ENCODE data around the gene UBE2I.

UBE2I gene

DNA sequence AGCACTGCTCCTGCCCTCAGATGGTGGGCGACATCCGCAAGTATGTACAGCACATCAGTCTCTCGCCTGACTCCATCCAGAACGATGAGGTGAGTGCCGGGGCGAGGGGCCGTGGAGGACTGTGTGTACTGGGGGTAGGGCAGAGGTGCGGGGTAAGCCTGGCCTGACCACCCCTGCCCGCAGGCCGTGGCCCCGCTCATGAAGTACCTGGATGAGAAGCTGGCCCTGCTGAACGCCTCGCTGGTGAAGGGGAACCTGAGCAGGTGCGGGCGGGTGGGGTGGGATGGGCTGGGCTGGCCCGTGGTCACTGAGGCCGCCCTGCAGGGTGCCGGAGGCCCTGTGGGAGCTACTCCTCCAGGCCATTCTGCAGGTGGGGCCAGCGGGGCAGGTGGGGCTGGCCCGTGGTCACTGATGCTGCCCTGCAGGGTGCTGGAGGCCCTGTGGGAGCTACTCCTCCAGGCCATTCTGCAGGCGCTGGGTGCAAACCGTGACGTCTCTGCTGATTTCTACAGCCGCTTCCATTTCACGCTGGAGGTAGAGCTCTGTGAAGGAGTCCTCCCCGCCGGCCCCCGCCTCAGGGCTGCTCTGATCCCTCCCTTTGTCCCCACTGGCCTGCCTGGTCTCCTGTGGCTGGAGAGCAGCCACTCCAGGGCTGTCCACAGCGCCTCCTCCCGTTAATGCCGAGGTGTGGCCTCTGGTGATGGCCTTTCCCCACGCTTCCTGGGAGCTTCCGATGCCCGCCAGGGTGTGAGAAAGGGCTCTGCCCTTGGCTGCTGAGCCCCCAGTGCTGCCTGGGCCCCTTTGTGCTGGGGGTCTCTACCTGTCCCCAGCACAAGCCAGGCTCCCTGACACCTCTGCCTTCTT is 37.2 kb downstream of the UBE2I start:
- H3K4me1 ChIP-seq (ENCODE audit: control insufficient read depth in 1 of 2, insufficient read depth in 1 of 2, low read depth in 1 of 2, low read length in 1 of 2) = peaks cover 18 to 32% of the 10 kb centered on the region in 2 experiments
- H3K27ac ChIP-seq = no peak overlapping the region

DNA sequence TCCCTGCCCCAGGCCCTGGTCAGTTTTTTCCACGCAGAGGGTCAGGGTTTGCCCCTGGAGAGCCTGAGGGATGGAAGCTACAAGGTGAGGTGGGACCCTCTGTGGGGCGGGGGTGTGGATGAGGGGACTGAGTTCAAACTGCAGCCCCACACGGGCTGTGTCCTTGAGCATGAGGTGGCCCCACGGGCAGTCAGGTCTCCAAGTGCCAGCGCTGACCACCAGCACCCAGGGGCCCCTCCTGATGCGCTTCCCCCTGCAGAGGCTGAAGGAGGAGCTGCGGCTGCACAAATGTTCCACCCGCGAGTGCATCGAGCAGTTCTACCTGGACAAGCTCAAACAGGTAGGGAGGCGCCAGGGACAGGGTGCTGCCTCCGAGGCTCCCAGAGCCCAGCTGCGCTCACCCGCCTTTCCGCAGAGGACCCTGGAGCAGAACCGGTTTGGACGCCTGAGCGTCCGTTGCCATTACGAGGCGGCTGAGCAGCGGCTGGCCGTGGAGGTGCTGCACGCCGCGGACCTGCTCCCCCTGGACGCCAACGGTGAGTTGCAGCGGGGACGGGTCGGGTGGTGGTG is 37.9 kb downstream of the UBE2I start:
- no peak overlapping the region for H3K4me3 ChIP-seq (ENCODE audit: low read depth in 1 of 2, low read length in 1 of 2)
- peaks cover 34% of the 10 kb centered on the region for H3K36me3 ChIP-seq
- H3K4me1 ChIP-seq (ENCODE audit: control insufficient read depth in 1 of 2, insufficient read depth in 1 of 2, low read depth in 1 of 2, low read length in 1 of 2) = peaks cover 20 to 32% of the 10 kb centered on the region in 2 experiments
- H3K9me3 ChIP-seq = no peaks in the 10 kb centered on the region
- H3K27me3 ChIP-seq = peaks cover 8% of the 10 kb centered on the region
- TF ChIP-seq, protein P1, sequence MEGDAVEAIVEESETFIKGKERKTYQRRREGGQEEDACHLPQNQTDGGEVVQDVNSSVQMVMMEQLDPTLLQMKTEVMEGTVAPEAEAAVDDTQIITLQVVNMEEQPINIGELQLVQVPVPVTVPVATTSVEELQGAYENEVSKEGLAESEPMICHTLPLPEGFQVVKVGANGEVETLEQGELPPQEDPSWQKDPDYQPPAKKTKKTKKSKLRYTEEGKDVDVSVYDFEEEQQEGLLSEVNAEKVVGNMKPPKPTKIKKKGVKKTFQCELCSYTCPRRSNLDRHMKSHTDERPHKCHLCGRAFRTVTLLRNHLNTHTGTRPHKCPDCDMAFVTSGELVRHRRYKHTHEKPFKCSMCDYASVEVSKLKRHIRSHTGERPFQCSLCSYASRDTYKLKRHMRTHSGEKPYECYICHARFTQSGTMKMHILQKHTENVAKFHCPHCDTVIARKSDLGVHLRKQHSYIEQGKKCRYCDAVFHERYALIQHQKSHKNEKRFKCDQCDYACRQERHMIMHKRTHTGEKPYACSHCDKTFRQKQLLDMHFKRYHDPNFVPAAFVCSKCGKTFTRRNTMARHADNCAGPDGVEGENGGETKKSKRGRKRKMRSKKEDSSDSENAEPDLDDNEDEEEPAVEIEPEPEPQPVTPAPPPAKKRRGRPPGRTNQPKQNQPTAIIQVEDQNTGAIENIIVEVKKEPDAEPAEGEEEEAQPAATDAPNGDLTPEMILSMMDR (IDR thresholded peaks at IDR 0.05) = no peak
- no peak overlapping the region for H3K27ac ChIP-seq

More for the DNA sequence above, 37.2 kb downstream of the UBE2I start:
- TF ChIP-seq, protein P1 (IDR thresholded peaks at IDR 0.05) = no peak
- H3K27me3 ChIP-seq = peaks cover 15% of the 10 kb centered on the region
- H3K9me3 ChIP-seq = no peaks in the 10 kb centered on the region
- no peak overlapping the region for H3K4me3 ChIP-seq (ENCODE audit: low read depth in 1 of 2, low read length in 1 of 2)
- H3K36me3 ChIP-seq = peaks cover 34% of the 10 kb centered on the region

DNA sequence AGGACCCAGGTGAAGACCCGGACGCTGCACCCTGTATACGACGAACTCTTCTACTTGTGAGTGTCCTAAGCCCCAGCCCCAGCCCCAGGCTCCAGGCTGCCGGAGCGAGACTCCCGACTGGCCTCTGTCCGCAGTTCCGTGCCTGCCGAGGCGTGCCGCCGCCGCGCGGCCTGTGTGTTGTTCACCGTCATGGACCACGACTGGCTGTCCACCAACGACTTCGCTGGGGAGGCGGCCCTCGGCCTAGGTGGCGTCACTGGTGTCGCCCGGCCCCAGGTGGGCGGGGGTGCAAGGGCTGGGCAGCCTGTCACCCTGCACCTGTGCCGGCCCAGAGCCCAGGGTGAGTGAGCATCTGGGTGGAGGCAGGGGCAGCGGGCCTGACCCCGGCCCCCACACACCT is 38.5 kb downstream of the UBE2I start:
- peaks cover 3% of the 10 kb centered on the region for H3K27me3 ChIP-seq
- no peaks in the 10 kb centered on the region for H3K9me3 ChIP-seq
- peaks cover 34% of the 10 kb centered on the region for H3K36me3 ChIP-seq
- H3K4me1 ChIP-seq (ENCODE audit: control insufficient read depth in 1 of 2, insufficient read depth in 1 of 2, low read depth in 1 of 2, low read length in 1 of 2) = peaks cover 21 to 32% of the 10 kb centered on the region in 2 experiments
- H3K27ac ChIP-seq = no peak overlapping the region
- H3K4me3 ChIP-seq (ENCODE audit: low read depth in 1 of 2, low read length in 1 of 2) = no peak overlapping the region
- TF ChIP-seq, protein P1 (IDR thresholded peaks at IDR 0.05) = no peak

DNA sequence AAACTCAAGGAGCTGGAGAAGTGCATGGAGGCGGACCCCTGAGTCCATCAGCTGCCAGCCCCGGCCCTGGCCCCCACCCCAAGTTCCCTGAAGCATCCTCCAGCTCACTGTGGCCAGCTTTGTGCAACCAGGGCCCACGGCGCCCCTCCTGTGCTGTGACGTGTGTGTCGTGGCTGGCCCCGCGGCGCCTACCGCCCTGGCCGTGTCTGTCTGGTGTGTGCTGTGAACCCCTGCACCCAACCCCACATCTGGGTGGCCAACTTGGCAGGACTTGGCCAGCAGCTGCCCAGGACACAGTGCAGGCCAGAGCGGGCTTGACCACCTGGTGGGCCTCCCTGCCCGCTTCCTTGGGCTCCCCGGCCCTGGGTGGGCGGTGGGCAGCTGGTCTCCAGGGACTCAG is 39.0 kb downstream of the UBE2I start:
- H3K27me3 ChIP-seq = peaks cover 3% of the 10 kb centered on the region
- peaks cover 26 to 30% of the 10 kb centered on the region in 2 experiments for H3K4me1 ChIP-seq (ENCODE audit: control insufficient read depth in 1 of 2, insufficient read depth in 1 of 2, low read depth in 1 of 2, low read length in 1 of 2)
- H3K27ac ChIP-seq = no peak overlapping the region
- peaks cover 34% of the 10 kb centered on the region for H3K36me3 ChIP-seq
- no peak overlapping the region for H3K4me3 ChIP-seq (ENCODE audit: low read depth in 1 of 2, low read length in 1 of 2)
- TF ChIP-seq, protein P1 (IDR thresholded peaks at IDR 0.05) = no peak
- H3K9me3 ChIP-seq = no peaks in the 10 kb centered on the region

DNA sequence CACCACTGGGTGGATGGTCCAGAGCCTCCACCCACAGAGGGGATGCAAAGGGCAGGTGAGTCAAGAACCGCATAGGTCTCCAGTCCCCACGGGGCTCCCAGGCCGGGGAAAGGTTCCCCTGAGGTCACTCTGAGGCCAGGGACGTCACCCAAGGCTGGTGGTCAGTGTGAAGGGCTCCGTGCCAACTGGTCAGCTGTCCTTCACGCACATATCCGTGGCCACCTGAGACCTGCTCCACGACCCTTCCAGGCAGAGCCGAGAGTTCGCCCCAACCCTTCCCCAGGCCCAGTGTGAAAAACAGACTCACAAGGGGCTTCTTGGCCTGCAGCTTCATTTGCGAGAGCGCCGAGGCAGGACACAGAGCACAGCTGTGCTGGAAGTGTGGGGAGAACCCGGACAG is 39.5 kb downstream of the UBE2I start:
- H3K4me3 ChIP-seq (ENCODE audit: low read depth in 1 of 2, low read length in 1 of 2) = no peak overlapping the region
- H3K4me1 ChIP-seq (ENCODE audit: control insufficient read depth in 1 of 2, insufficient read depth in 1 of 2, low read depth in 1 of 2, low read length in 1 of 2) = peaks cover 25 to 26% of the 10 kb centered on the region in 2 experiments

More for the DNA sequence above, 39.5 kb downstream of the UBE2I start:
- H3K27ac ChIP-seq = no peak overlapping the region
- H3K27me3 ChIP-seq = peaks cover 3% of the 10 kb centered on the region
- H3K36me3 ChIP-seq = peaks cover 34% of the 10 kb centered on the region
- TF ChIP-seq, protein P1 (IDR thresholded peaks at IDR 0.05) = no peak
- no peaks in the 10 kb centered on the region for H3K9me3 ChIP-seq
